Fibroblast of peridontal ligament (primary cell): ENCODE measurements around the gene RPS27.
"Not testable (repeated sequence)": the region's sequence is repeated elsewhere in the genome, so short reads cannot be mapped to it uniquely, and the experiment has no call there.

Experiments
- DNase-seq: peaks from one replicate; pipeline ENCODE4 v3.0.0-alpha.2; 2010; ENCODE audit errors: extremely low read depth

Gene RPS27

GRCh38 chr1:153985941-153986761 is 4.4 kb upstream of the RPS27 start, which contains the start of gene RAB13:
Gene RAB13, minus strand, starts transcription at chr1:153986339. Its CDS starts 103 bp downstream, at chr1:153986236.
- DNase-seq: peak; percentile 82

DNA sequence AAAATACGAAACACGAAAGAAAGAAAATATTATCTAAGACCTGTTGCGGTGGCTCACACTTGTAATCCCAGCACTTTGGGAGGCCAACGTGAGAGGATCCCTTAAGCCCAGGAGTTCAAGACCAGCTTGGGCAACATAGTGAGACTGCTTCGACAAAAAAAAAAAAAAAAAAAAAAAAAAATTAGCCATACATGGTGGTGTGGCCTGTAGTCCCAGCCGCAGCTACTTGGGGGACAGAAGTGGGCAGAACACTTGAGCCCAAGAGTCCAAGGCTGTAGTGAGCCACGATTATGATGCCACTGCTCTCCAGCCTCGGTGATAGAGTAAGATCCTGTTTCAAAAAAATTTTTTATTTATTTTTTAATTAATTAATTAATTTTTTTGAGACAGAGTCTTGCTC is 2.9 kb upstream of the RPS27 start:
- no peak for DNase-seq

DNA sequence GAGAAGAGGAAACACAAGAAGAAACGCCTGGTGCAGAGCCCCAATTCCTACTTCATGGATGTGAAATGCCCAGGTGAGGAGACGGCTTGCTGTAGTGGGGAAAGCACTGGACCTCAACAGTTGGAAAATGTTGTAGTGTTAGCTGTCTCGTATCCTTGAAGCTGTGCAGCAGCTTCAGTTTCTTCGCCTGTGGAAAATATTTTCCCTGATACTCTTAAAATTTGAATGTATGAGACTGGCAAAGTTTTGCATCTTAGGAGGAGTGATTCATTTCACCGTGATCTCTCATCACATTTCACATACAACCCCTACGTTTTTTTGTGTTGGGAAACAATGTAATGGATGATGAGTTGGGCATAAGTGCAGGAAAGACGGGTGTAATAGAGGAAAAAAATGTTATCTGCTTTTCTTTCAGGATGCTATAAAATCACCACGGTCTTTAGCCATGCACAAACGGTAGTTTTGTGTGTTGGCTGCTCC is 629 bp downstream of the RPS27 start:
- DNase-seq: no peak

DNA sequence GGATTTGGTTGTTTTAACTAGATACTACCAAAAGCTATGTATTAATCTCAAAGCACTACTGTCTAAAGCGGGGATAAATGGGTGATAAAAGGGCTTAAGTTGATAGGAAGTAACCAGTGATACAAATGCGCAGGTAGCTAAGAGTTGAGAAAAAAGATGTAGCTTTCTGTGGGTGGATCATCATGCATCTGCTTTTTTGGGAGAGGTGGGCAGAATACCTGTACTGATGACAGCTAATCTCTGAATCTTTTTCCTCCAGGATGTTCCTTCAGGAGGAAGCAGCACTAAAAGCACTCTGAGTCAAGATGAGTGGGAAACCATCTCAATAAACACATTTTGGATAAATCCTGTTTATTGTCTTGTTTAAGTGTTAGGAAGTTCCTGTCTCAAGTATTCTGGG is 1.2 kb downstream of the RPS27 start:
- no peak for DNase-seq

DNA sequence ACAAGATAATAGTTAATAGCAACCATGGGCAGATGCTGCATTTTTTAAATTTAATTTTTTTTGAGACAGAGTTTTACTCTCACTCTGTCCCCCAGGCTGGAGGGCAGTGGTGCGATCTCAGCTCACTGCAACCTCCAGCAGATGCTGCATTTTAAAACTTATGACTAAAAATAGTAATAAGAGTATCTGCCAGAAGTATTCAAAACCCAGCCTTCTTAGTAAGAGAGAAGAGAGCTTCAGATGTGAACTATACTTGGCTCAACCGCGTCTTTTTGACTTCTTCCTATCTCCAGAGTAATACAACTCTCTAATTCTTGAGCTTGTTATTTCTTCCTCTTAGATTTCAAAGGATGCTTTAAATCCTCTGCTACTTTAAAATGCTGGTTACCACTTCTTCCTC is 4.6 kb downstream of the RPS27 start:
- DNase-seq: no peak

GRCh38 chr1:153995640-153996039 is 5.1 kb downstream of the RPS27 start:
- no peak for DNase-seq

DNA sequence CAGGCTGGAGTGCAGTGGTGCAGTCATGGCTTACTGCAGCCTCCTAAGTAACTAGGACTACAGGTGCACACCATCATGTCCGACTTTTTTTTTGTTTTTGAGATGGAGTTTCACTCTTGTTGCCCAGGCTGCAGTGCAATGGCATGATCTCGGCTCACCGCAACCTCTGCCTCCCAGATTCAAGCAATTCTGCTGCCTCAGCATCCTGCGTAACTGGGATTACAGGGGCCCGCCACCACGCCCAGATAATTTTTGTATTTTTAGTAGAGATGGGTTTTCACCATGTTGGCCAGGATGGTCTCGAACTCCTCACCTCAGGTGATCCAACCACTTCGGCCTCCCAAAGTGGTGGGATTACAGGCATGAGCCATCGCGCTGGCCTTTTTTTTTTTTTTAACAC is 6.3 kb downstream of the RPS27 start:
- not testable (repeated sequence) for DNase-seq

DNA sequence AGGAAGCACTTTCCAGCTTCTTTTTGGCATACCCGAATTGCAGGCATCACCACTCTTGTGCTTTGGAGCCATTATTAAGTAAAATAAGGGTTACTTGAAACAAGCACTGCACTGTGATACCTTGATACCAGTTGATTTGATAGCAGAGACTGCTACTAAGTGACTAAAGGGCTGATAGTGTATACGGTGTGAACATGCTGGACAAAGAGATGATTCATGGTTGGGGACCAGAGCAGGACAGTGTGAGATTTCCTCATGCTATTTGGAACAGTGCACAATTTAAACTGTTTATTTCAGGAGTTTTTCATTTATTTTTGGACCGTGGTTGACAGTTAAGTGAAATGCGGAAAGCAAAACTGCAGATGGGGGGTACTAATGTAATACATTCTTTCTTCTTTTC is 9.9 kb downstream of the RPS27 start:
- DNase-seq: no peak

- peak; percentile 81 for DNase-seq
Measured at GRCh38 chr1:154006136-154006535, 15.6 kb downstream of the RPS27 start.

- no peak for DNase-seq
Measured at GRCh38 chr1:154012129-154012528, 21.6 kb downstream of the RPS27 start.

DNA sequence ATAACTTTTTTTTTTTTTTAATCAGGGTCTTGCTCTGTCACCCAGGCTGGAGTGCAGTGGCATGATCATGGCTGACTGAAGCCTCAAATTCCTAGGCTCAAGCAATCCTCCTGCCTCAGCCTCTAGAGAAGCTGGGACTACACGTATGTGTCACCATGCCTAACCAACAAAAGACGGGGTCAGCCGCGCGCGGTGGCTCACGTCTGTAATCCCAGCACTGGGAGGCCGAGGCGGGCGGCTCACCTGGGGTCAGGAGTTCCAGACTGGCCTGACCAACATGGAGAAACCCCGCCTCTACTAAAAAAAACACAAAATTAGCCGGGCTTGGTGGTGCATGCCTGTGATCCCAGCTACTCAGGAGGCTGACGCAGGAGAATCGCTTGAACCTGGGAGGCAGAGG is 22.0 kb downstream of the RPS27 start:
- not testable (repeated sequence) for DNase-seq

- DNase-seq: peak; percentile 65
Measured at GRCh38 chr1:154014154-154014907, 23.8 kb downstream of the RPS27 start.

GRCh38 chr1:154019269-154019668 is 28.7 kb downstream of the RPS27 start:
- no peak for DNase-seq

DNA sequence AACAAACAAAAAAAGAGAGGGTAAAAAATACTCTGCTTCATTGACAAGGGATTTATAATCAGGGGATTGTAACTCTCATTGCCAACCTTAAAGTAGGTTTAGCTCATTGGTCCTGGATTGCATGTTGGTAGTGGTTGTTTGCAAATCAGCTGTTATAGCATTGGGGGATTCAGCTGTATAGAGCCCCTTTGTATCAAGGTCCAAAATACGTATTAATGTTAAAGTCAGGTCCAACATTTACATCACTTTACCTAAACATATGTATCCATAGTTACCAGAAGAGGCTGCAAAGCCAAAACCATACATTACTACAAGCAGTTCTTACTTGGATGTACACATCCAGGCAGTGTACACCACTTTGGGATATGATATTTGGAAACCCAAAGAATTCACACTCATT is 29.4 kb downstream of the RPS27 start:
- no peak for DNase-seq

GRCh38 chr1:154033697-154034096 is 43.1 kb downstream of the RPS27 start:
- DNase-seq: not testable (repeated sequence)
